GM19328 (cell line): ENCODE measurements around the gene VPS37B.
"Not testable (repeated sequence)": the region's sequence is repeated elsewhere in the genome, so short reads cannot be mapped to it uniquely, and the experiment has no call there.

Experiments
- ATAC-seq: cut with Tn5 transposase; IDR thresholded peaks from one replicate; pipeline ENCODE4 v1.9.1; 2021; ENCODE audit warnings: mild to moderate bottlenecking, moderate library complexity; ENCODE audit not compliant: unreplicated experiment

VPS37B gene

DNA sequence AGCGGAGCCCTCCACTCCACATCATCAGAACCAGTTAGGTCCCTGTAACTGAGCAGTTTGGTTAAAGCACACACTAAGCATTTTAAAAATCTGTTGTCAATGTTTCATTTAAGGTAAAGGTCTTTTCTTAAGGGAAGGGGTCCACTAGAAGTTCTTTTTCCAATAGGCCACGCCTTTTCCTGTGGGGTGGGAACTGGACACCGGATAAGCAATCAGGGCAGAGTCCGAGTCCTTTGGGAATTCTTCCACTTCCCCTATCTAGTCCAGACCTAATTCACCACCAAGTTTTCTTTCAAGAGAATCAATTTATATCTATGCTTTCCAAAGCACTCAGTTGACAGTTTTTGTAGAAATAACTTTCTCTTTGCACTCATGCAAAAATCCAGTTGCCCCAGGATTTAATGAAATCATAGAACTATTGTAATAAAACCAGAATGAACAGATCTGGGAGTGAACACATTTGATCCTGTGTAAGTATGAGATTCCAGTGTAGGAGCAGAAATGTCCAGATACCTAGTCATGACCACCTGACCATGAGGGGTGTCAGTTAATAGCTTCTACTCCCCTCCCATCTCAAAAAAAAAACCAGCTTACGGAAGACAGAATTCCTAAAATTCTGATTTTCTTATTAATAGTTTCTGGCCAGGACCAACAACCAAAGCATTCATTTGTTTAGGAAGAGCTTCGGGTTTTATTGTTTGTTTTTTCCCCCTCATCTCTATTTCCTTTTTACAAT lies 11.7 kb downstream of the VPS37B start:
- ATAC-seq: no peak

DNA sequence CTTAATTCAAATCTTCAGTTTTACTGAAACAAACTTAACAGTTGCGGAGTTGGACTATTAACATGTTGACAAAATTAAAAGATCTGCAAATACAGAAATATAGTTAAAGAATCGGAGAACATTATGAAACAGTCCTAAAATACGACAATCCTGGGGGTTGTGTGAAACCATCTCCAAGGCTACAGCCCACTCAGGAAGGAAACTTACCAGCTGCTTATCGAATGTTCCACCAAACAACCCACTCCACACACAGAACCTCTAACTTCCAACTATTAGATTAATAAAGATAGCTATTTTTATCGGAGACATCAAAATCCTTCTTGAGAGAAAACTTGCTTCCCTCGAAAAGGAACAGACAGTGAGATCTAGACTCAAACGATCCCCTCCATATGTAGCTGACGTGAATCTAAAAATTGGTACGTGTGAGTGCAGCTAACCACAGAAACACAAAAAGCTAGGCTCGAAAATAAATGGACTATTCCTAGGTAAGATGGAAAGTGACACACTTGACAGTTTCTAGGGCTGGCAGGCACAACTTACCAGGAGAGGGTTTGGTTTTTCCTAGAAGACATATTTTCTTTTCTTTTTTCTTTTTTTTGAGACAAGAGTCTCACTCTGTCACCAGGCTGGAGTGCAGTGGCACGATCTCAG lies 12.9 kb downstream of the VPS37B start:
- ATAC-seq: no peak

DNA sequence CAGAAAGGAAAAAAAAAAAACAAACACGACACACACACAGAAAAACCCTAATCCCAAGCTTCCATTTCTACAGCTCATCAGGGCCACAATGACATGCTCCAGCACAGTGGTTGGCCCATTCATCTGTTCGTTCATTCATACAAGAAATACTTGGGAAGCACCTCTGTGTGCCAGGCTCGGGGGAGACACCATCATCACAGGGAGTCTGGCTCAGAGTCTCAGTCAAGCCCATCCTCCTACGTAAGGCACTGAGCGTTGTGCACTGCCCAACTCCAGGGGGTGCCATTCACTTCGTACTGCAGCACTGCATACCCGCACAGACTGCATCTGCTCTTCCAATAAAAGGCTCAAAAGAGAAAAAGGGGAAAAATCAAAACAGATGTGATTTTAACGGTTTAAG lies 15.3 kb downstream of the VPS37B start:
- no peak for ATAC-seq

DNA sequence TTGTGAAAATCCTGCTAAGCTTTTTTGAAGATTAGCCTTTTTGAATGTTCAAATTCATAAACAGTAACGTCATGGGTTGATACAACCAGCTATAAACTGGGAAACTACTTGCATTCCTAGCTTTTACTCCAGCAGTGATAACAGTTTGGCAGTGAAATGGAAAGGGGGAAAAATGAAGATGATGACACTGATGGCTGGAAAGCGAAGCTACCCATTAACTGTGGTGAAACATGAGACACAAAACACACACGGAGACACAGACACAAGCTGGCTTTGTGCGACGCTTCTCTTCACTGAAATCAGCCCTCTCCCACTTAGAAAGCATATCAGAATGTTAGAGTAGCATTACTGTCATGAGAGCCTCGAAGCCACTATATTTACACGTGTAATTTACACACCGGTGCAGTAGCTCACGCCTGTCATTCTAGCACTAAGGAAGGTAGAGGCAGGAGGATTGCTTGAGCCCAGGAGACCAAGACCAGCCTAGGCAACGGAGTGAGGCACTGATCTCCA lies 15.7 kb downstream of the VPS37B start:
- ATAC-seq: no peak

DNA sequence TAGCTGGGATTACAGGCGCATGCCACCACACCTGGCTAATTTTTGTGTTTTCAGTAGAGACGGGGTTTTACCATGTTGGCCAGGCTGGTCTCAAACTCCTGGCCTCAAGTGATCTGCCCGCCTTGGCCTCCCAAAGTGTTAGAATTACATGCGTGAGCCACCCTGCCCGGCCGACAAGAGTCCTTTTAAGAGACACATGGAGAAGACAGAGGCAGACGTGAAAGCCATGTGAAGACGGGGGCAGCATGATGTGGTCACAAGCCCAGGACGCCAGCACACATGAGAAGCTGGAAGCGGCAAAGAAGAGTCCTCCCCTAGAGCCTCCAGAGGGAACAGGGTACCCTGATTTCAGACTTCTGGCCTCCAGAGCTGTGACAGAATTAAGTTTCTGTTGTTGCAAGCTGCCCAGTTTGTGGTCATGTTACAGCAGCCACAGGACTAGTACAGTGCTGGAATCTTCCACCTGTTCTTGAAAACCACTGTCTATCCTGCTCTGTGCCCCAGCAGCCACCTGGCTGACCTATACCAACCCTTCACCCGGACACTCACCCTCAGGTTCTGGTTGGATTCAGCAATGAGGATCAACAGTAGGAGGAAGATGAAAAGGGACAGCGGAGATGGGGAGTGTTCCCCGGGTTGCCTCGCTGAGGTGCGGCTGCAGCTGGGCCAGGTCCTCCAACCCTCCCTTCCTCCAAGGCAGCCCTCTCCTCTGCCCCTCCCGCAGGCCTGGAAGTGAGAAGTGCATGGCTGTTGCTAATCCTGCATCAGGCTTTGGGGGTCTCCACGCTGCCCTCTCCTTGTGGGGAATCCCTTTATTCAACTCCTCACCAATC lies 16.9 kb downstream of the VPS37B start:
- ATAC-seq: no peak

GRCh38 chr12:122876731-122877130 lies 19.2 kb downstream of the VPS37B start:
- no peak for ATAC-seq

- not testable (repeated sequence) for ATAC-seq
These were observed 19.6 kb downstream of the VPS37B start for GRCh38 chr12:122876281-122876680.

- peak; percentile 56 for ATAC-seq
These were observed 20.2 kb downstream of the VPS37B start for GRCh38 chr12:122875590-122876220.

GRCh38 chr12:122874081-122874480 lies 21.8 kb downstream of the VPS37B start:
- ATAC-seq: no peak

DNA sequence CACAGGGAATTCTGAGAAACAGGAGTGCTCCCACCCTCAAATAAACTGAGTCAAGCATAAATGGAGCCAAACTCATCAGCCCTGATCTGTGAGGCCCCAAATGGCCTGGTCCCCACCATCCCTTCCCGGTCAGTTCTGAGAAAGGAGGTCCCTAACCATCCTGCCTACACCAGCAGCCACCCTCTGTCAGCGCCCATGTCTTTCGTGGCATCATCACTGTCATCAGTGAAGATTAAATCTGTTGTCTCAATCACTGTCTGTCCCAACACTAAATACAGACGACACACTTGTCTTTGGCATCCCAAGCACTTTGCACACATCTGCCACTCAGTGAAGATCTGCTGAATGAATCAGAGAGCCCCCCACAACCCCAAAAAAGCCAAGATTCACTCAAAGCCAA lies 22.4 kb downstream of the VPS37B start:
- ATAC-seq: no peak

GRCh38 chr12:122872815-122873361 lies 23.0 kb downstream of the VPS37B start:
- ATAC-seq: no peak

- ATAC-seq: no peak
These were observed 23.8 kb downstream of the VPS37B start for GRCh38 chr12:122871851-122872780.

DNA sequence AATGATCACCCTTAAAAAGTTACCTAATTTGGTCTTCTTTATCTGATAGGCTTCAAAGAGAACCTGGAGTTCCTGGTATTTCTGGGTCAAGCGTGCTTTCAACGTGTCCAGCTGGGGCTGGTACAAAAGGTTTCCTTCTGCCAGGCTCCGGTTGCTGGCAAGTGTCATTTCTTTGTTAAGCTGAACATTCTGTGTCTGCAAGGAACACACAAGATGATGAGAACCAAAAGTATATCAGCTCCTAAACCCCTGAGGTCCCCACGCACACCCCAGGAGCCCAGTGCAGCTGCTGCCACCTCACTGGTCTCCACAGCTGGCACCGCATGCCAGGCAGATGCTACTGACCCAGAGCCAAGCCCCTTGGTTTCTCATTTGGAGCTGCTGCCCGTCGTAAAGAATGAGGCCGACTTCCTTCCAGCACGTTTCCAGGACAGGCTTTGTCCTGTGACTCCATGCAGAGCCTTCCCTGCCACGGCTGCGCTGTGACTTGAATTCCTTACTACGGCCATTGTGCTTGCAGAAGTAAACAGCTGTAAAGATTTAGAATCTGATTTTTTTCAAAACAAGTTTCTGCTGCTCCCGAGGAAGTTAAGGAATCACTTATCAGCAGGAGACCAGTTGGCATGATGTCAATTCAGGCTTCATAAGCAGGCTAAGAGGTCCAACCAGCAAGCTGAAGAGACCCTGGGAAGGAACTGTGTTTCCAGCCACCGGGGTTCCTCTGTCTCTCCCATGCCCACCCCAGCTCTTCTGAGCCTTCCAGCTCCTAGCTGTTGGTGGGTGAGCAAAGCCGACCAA lies 24.9 kb downstream of the VPS37B start:
- ATAC-seq: no peak

DNA sequence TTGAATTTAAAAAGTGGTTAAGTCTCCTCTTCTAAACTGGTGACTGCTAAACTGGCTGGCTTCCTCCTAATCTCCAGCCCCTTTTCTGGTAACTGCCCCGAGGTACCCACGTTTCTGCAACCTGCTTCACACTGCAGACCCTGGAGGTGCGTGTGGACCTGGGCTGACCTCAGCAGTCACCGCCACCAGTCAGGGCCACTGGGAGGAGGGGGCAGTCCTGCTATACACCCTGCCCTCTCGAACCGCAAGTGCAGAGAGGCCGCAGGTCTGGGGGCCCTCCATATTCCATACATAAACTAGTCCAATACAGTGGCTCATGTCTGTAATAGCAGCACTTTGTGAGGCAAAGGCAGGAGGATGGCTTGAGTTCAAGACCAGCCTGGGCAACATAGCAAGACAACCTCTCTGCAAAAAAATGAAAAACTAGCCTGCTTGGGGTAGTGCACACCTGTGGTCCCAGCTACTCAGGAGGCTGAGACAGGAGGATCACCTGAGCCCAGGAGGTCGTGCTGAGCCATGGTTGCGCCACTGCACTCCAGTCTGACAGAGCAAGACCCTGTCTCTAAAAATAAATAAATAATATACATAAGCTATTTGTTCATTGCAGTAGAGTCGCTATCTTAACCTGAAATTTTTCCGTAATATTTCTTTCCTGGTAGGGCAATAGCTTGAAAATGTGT lies 25.6 kb downstream of the VPS37B start:
- no peak for ATAC-seq

DNA sequence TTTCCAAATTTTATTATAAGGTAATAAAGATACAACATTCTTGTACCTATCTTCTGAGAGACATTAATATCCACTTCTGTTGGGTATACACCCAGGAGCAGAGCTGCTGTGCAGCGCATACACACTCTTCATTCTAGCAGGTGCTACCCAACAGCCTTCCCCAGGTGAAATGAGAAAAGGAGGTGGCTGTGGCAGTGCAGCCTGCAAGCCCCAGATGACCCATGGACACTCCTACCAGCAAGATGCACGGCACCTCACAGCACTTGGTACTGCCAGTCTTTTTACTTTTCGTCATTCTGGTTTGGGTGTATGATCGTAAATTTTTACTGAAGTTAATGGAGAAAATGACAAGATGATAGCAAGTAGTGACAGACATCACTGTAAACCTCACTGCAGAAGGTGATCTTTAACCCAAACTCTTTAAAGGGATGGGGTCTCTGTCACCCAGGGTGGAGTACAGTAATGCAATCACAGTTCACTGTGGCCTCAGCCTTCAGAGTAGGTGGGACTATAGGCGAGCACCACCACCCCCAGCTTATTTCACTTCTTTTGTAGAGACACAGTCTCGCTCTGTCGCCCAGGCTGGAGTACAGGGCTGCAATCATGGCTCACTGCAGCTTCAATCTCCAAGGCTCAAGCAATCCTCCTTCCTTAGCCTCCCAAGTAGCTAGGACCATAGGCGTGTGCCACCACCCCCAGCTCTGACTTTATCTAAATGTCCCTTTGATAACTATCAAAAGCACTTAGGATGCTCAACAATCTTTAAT lies 26.5 kb downstream of the VPS37B start:
- no peak for ATAC-seq

DNA sequence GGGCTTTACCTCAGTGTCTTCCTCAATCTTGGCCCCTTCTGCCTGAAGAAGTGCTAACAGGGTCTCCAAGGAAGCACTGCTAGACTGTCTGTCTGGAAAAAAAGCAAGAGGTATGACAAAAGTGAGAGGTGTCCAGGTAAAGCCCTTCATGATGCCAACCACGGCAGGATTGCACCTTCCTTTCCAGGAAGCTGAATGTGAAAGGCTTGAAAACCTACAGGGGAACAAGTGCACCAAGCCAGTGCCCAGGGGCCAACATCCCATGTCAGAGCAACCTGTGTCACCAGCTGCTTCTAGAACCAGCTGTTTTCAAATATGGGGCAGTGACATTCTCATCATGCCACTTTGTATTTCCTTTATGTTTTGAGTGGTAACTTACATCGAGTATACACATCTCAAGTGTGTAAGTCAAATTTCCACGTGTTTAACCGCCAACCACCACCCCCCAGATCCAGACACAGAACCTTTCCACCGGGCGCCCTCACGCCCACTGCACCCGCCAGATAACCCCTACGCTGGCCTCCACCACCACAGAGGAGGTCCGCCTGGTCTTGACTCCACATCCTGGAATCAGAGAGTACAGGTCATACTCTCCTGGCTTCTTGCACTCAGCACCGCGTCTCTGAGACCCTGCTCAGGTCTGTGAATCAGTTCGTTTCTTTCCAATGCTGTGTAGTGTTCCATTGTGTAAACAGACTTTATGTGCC lies 27.3 kb downstream of the VPS37B start:
- ATAC-seq: no peak
